IPS DF 19.7 (cell line): ENCODE data around the gene CEP112.
A peak's percentile ranks its signal among the peaks of the same experiment; 100 is the strongest.

ENCODE experiments used
- DNase-seq: peaks from one replicate; pipeline ENCODE4 v3.0.0-alpha.2; 2013; ENCODE audit warnings: low read depth, low spot score

The CEP112 gene

GRCh38 chr17:65994114-65994513, 197.8 kb downstream of the CEP112 start:
- DNase-seq = no peak

- no peak for DNase-seq
These were observed 201.3 kb downstream of the CEP112 start for GRCh38 chr17:65990593-65990992.

DNA sequence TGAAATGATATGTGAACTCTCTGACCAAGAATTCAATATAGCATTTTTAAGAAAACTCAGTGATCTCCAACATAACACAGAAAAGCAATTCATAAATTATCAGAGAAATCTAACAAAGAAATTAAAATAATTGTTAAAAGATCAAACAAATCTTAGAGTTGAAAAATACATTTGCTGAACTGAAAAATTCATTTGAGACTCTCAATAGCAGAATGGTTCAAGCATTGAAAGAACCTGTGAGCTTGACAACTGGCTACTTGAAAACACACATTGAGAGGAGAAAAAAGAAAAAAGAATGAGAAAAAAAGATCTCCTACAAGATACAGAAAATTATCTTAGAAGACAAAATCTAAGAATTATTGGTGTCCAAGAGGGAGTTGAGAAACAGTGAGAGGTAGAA, 203.5 kb downstream of the CEP112 start:
- no peak for DNase-seq

GRCh38 chr17:65987988-65988387, 203.9 kb downstream of the CEP112 start:
- peak; percentile 30 for DNase-seq

GRCh38 chr17:65985571-65985970, 206.4 kb downstream of the CEP112 start:
- DNase-seq = no peak

DNA sequence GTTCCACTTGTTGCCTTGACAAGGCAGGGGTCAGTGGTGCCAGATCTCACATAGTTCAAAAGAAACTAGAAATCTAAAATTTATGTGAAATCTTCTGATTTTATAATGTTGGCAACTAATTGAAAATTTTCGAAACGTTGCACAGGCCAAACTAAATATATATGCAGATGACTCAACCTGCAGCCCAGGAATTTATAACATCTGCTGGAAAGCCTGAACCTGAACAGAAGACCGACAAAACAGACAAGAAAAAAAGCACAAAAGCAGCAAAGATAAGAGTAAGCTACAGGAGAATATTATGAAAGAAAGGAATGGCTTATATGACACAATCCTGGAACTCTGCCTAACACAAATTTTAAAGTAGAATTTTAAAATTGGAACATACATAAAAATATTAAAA, 207.6 kb downstream of the CEP112 start:
- DNase-seq = no peak

DNA sequence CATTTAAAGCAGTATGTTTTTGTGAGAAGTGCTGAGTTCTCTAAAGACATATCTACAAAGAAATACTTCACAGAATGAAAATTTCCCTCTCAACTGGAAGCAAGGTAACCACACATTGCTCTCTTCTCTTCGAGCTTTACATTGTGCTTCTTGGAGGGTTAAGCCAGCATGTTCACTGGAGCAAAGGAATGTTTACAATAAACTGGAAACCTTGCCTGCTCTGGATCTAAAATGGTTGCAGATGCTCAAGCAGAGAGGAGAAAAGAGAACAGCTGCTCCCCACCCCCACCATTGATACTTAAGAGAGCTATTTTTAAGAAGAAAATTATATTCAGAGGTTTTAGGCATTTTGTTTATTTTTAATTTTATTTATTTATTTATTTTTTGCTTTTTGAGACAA, 213.1 kb downstream of the CEP112 start:
- DNase-seq = no peak

DNA sequence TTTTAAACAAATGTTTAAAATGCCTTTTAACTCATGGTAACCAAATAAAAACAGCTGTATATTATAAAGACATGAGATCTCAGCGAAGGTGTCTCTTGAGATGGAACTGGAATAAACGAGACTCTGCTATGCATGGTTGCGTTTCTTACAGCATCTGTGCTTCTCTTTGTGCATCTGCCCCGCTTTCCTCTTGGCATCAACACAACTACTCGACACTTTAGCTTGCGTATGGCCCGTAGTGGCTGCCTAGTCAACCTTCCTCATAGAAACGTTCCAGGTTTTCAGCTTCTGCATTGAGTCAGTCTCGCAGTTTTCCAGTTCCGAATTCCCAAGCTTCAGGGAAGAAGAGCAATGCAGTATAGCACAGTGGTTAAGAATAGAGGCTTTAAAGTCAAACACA, 214.9 kb downstream of the CEP112 start:
- no peak for DNase-seq

DNA sequence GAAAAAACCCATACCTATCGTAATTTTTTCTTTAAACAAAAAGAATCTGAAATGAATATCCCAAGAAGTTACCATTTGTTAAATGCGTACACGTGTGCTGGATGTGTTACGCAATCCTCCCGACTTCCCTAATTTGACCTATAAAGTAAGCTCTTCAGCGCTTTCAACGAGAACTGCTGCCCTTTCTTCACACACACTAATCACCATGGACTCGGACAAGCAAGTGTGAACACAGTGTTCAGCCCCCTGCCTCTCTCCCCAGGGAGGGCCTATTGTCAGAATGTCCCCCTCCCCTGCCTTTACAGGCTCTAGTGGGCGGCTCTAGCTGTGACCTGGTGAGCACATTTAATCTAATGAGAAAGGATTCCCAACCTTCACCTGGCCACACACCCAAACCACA, 216.1 kb downstream of the CEP112 start:
- no peak for DNase-seq

- no peak for DNase-seq
These were observed 218.7 kb downstream of the CEP112 start for GRCh38 chr17:65973237-65973636.

DNA sequence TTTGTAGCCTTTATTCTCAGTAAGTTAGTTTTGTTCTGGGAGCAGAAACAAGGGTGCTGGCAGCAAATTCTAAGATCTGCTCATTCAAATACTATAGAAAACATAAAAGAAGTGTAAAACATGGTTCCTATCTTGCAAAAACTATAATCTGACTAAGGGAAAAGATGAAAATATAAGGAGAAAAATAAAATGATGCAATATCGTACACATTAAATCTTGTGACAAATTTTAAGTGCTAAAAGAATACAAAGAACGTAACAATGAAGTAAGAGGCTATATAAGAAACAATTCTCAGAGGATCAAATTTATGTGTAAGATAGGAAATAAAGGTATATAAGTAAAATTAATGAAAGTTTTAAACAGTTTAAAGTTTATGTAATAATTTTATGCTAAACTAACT, 224.6 kb downstream of the CEP112 start:
- DNase-seq = no peak

- DNase-seq = no peak
These were observed 225.7 kb downstream of the CEP112 start for GRCh38 chr17:65966072-65966695.

DNA sequence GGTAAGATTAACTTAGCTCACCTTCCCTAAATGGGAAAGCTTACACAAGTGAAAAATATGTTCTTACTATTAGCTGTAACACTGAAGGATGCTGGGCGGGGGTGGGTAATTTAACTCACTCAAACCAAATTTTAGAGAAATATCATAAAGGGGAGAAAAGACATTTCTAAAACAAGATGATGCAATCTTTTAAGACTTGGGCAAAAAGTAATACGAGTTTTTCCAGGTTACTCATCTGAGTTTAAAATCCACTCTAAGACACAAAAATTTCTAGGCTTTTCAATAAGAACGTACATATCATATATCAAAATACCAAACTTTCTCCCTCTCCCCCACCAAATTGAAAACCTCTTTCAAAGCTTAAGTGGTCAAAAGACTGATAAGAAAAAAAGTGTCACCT, 228.8 kb downstream of the CEP112 start:
- DNase-seq = no peak

DNA sequence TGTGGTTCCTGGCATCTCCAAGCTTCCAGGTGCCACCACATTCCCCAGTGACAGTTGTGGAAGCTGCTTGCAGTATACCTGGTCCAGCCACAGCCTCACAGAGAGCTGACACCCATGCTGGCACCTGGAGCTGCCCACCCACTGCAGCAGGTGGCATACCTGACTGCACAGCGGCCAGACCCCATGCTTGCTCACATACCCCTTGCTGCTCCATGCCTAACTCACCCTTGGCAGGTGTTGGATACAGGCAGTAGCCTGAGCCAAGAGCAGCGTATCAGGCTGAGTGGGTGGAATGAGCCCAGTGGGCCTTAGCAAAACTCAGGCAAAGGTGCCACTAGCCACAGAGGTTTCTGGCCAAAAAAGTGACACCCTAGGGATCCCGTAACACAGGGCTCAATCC, 232.3 kb downstream of the CEP112 start:
- no peak for DNase-seq

GRCh38 chr17:65956814-65957213, 235.1 kb downstream of the CEP112 start:
- no peak for DNase-seq

DNA sequence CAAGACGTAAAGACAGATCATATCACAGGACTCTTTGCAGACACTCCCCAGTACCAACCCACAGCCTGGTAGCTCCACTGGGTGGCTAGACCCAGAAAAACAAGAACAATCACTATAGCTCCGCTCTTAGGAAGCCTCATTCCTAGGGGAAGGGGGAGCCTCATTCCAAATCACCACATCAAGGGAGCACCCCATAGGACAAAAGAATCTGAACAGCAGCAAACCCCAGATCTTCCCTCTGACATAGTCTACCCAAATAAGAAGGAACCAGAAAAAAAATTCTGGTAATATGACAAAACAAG, 237.8 kb downstream of the CEP112 start:
- no peak for DNase-seq

GRCh38 chr17:65953316-65954147, 238.4 kb downstream of the CEP112 start:
- no peak for DNase-seq

DNA sequence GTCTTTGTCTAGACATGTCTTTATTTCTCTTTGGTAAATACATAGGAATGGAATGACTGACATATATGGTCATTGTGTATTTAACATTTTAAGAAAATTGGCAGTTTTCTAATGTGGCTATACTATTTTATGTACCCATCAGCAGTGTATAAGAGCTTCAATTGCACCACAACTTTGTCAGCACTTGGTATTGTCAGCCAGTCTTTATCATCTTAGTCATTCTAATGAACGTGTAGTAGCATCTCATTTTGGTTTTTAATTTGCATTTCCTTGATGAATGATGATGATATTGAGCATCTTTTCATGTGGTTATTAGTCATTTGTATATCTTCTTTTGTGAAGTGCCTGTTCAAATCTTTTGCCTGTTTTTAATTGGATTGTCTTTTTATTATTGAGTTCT, 239.3 kb downstream of the CEP112 start:
- no peak for DNase-seq

- no peak for DNase-seq
These were observed 239.9 kb downstream of the CEP112 start for GRCh38 chr17:65952015-65952414.

DNA sequence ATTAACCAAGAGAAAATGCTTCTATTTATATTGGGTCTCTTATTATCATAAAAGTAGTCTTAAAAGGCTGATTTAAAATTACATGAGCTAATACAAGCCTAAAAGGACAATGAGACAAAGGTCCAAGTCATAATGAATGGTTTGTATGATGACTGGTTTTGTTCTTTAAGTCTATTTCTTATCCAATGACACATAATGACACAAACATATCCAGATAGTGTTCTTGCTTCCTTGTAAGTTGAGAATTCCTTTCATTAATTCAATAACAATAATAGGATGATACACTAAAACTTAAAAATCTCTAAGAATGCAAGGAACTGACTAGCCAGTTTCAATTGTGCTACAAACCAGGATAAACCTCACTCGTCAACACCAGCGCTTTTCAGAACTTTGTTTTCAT, 244.1 kb downstream of the CEP112 start:
- no peak for DNase-seq

DNA sequence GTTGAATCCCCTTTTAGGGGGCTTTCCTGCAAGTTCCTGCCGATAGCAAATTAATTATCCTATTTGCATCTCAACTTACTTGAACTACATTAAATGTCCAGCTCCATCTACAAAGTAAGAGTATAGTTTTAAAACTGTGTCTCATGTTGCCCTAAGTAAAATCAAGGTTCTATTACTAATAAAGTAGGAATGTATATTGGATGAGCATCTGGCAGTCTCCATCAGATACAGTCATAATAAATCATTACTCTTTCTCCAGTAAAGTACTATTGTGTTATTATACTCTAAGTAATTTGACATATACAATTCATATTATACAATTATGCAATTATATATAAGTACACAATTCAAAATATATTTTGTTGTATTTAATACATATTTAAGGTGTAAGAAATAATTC, 249.3 kb downstream of the CEP112 start:
- no peak for DNase-seq

GRCh38 chr17:65941356-65941899, 250.5 kb downstream of the CEP112 start:
- no peak for DNase-seq

GRCh38 chr17:65936013-65936412, 255.9 kb downstream of the CEP112 start:
- no peak for DNase-seq
